GM13976 (cell line): ENCODE results near the gene SLC4A1AP.

Experiments used
- DNase-seq: peaks from one replicate; pipeline ENCODE4 v3.0.0; 2012; ENCODE audit warnings: low spot score
- CTCF ChIP-seq: IDR thresholded peaks from 2 replicates; pipeline ENCODE4 v1.5.1; 2012; ENCODE audit warnings: borderline replicate concordance, mild to moderate bottlenecking; ENCODE audit not compliant: insufficient read depth; ENCODE audit errors: extremely low read depth, missing control alignments, control extremely low read depth
- in situ Hi-C: fragments of 300-500 bp; cut with MboI; formaldehyde crosslinking; loops from one replicate; pipeline ENCODE4 v1.12.0; 2022; ENCODE audit warnings: low sequenced_read_pairs, mixed read lengths, inconsistent platforms; ENCODE audit not compliant: unreplicated experiment

SLC4A1AP gene

DNA sequence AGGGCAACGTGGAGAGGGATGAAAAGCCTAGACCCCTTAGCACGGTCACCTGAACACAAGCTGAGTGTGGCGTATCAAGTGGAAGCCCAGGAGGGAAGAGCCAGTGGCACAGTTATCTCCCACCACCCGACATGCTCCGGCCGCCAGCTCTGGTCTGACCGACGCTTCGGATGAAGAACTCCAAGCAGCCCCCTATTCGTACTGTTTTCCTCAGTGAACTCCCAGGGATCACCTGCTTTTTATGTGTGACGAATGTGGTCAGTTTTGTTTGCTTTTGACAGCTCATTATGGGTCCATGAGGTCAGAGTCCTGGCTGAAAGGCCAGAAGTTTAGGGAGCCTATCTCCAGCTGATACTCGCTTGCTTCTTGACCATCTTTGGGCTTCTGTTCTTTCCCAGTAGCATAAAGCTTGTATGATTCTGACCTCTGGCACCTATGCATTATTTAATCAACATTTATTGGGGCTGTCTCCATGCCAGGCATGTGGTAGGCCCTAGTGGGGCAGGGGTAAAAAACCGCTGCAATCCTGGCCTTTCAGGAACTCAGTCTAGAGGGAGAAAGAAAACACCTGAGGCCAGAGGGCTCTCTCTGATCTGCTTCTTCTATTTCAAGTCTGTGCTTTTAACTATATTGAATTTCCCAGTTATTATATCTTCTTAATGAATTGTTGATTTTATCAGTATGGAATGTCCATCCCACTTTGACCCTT, 74.8 kb downstream of the SLC4A1AP start:
- in situ Hi-C loops: no loop called here

DNA sequence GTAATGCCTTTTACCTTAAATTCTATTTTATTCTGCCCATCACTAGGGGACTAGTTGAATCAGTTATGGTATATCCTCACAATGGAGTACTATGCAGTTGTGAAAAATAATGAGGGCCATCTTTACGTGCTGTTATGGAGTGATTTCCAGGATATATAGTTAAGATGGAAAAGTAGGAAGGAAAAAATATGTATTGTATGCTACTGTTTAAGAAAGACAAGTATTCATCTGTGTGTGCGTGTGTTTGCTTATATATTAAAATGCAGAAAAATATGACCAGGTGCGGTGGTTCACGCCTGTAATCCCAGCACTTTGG, 75.3 kb downstream of the SLC4A1AP start:
- no peak for DNase-seq
- no peak for TF ChIP-seq CTCF
- in situ Hi-C loops: no loop called here

More for the DNA sequence above, 74.8 kb downstream of the SLC4A1AP start:
- no peak for DNase-seq
- no peak for TF ChIP-seq CTCF

- no peak for TF ChIP-seq CTCF
- in situ Hi-C loops: no loop called here
- DNase-seq: no peak
These were observed 78.0 kb downstream of the SLC4A1AP start for GRCh38 chr2:27741673-27742072.

DNA sequence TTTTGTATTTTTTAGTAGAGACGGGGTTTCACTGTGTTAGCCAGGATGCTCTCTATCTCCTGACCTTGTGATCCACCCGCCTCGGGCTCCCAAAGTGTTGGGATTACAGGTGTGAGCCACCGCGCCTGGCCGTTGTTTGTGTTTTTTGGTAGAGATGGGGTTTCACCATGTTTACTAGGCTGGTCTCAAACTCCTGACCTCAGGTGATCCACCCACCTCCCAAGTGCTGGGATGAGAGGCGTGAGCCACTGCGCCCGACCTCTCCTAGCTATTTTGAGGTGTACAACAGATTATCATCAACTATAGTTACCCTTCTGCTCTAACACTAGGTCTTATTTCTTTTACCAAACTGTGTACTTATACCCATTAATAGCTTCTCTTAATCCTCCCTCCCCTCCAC, 78.9 kb downstream of the SLC4A1AP start:
- in situ Hi-C loops: no loop called here
- no peak for TF ChIP-seq CTCF
- no peak for DNase-seq
